Esophagus mucosa (tissue), 1 donor: ENCODE results near the gene TRIM16. TPM values are rescaled to one million over a fixed set of nuclear protein-coding genes. Genes with fewer than 3 reads are reported as not detected.
"Not testable (repeated sequence)": the region's sequence is repeated elsewhere in the genome, so short reads cannot be mapped to it uniquely, and the experiment has no call there.

Experiments used
- ATAC-seq: fragments of 200-7000 bp; cut with Tn5 transposase; one replicate; pipeline ENCODE4 v1.9.1; 2020
- total RNA-seq: library from RNA; stranded (reverse); gene quantifications from one replicate; pipeline ENCODE4 v1.2.4, GENCODE V29; 2023
- donor health status: DM: yes; HTN: yes; CAD: no.

TRIM16 gene
- total RNA-seq, 1 donor from 2014 or later, result 145 TPM

DNA sequence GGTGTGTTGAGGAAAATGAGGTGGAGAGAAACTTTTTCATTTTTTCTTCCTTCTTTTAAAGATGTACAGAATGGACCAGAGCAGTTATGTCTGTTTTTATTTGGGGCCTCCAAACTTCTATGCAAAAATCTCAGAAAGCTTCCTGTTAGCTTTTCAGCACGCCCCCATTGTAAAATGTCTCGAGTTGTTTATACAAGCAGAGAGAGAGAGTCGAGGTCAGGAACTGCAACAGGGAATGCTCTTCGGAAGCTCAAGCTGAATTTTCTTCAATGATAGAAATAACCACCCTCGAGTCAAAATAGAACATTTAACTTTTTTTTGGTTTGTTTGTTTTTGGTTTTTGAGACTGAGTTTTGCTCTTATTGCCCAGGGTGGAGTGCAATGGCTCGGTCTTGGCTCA, 68.3 kb downstream of the TRIM16 start:
- not testable (repeated sequence) for ATAC-seq

- ATAC-seq, result not testable (repeated sequence)
Observed at GRCh38 chr17:15613111-15613510, 71.0 kb downstream of the TRIM16 start.

GRCh38 chr17:15592960-15593359, 91.2 kb downstream of the TRIM16 start:
- ATAC-seq, result not testable (repeated sequence)

DNA sequence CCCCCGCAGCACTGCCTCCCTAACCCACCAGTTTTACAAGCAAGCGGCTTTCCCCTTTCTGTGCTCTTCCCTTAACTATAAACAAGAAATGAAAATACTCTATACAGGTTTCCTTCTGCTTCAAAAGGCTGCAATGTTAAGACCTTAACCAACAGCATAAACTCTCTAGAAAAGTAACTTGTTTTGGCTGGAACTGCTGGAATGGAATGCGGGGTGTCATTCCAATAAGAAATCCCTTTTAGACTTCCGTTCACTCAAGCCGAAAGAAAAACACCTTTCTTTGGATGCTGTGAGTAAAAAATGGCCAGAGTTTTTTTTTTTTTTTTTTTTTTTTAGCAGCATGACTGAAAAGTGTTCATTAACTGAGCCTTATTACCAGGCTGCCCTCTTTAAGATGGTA, 92.1 kb downstream of the TRIM16 start:
- ATAC-seq, result not testable (repeated sequence)

GRCh38 chr17:15590844-15591243, 93.3 kb downstream of the TRIM16 start:
- ATAC-seq, result not testable (repeated sequence)

- not testable (repeated sequence) for ATAC-seq
Observed at GRCh38 chr17:15589544-15590536, 94.3 kb downstream of the TRIM16 start.

DNA sequence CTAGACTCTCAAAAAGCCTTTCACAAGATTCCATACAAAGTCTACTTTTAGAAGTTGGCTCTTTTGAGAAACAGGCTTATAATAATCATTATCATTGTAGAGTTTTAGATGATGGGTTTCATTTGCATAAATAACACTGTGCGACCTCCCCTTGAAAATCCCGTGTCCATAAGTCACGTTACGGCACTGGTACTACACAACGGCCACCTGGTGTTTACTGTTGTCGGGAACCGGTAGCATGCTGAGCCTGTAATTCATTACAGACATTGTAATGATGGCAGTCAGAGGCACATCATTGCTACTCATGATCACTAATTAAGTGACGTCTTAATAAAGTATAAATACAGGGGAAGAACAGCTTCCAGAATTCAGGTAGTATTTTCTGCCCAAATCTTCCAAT, 96.1 kb downstream of the TRIM16 start:
- not testable (repeated sequence) for ATAC-seq

- ATAC-seq, result not testable (repeated sequence)
Observed at GRCh38 chr17:15583313-15583712, 100.8 kb downstream of the TRIM16 start.

GRCh38 chr17:15581462-15581861, 102.6 kb downstream of the TRIM16 start:
- ATAC-seq, result peak; percentile 48

Other genes starting within 250 kb of the TRIM16 start
- 4.7 TPM for gene CDRT4, start 216.7 kb downstream of the TRIM16 start, total RNA-seq
- gene TVP23C, start 120.8 kb downstream of the TRIM16 start, total RNA-seq, result 8.0 TPM
- 8.0 TPM for gene FBXW10B, start 64.6 kb downstream of the TRIM16 start, total RNA-seq
- 10.6 TPM for gene ZNF286A, start 15.4 kb upstream of the TRIM16 start, total RNA-seq
- not detected for gene TBC1D26, start 48.0 kb upstream of the TRIM16 start, total RNA-seq